COLO668 (cell line): Measurements from ENCODE around the gene TMTC1.
"Not testable (repeated sequence)": the region's sequence is repeated elsewhere in the genome, so short reads cannot be mapped to it uniquely, and the experiment has no call there.

Source experiments
- DNase-seq: peaks from one replicate; lab custom pipeline; 2025; ENCODE audit not compliant: unreplicated experiment; lab: John Stamatoyannopoulos, UW

TMTC1 gene

GRCh38 chr12:29783773-29784666 lies at the start of gene TMTC1:
TSS of gene TMTC1 (minus strand) at chr12:29783942. CDS start at chr12:29783751, 191 bp downstream.
- DNase-seq, result peak; percentile 69

GRCh38 chr12:29831173-29831572 lies 47.4 kb upstream of the TMTC1 start:
- DNase-seq, result no peak

GRCh38 chr12:29830391-29830790 lies 46.6 kb upstream of the TMTC1 start:
- no peak for DNase-seq

DNA sequence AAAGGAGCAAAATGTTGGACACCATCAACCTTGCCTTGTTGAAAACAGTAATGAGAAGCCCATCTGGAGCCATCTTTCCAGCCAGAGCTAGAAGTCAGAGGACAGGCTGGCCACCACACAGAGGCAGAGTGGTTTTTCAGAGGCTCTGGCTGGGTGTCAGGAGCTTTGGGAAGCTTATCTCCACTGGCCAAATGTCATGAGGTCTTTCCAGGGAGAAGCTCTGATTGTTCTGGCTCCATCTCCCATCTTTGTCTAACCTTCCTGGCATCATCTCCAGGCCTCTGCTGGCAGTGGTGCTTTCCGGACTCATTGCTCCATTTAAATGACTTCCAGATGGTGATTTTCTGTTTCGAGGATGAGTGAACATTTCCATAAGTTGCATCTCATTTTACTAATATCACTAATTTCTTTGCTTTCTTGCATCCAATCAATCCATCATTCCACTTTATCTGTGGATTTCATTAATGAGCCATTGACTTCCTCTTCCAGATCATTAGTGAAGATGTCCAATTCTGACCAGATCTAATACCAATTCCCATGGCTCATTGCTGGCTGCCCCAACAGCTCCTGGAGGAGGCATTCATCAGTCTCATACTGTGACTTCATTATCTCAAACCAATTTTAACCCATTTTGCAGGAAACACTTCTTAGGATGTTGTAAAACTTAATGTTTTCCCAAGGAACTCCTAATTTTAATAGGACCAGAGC lies 35.3 kb upstream of the TMTC1 start:
- DNase-seq, result no peak

- DNase-seq, result no peak
Observed at GRCh38 chr12:29816874-29817725, 33.4 kb upstream of the TMTC1 start.

- DNase-seq, result not testable (repeated sequence)
Observed at GRCh38 chr12:29809616-29810361, 26.0 kb upstream of the TMTC1 start.

- DNase-seq, result no peak
Observed at GRCh38 chr12:29807129-29807528, 23.4 kb upstream of the TMTC1 start.

GRCh38 chr12:29804019-29804418 lies 20.3 kb upstream of the TMTC1 start:
- no peak for DNase-seq

DNA sequence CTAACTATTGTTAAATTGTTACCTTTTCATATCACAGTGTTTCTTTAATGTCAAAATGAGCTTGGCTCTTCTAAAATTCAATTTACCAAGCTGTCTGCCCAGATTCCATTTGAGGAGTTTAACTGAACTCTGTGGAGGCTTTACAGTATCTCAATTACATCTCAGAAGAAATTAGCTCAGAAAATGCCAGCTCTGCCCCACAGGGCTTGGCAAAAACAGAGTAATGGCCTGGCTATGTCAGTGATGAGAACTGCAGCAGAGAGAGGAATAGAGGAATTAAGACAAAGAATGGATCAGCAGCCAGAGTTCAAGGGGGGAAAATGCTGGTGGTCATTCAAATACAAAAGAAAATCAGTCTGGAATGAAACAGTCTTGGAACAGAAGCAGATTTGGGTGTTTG lies 15.8 kb upstream of the TMTC1 start:
- DNase-seq, result no peak

- DNase-seq, result no peak
Observed at GRCh38 chr12:29797565-29798355, 14.0 kb upstream of the TMTC1 start.

DNA sequence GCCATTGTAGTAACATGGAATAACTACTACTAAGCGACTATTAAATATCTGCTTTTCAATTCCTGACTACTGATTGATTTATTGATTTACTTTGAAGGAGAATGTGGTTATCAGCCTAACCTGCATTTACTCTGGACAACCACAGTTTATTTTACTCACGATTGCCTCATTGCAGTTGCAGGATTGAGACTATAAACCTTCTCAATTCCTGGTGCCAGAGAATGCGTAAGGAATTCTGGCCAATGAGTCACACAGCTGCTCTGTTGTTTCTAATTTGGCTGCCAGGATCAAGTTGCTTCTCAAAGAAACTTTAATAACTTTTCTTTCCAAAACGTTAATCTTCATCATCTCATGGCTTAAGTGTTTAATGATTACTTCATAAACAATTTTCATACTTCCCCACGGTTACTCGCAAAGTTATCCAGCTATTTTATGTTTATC lies 13.1 kb upstream of the TMTC1 start:
- no peak for DNase-seq

DNA sequence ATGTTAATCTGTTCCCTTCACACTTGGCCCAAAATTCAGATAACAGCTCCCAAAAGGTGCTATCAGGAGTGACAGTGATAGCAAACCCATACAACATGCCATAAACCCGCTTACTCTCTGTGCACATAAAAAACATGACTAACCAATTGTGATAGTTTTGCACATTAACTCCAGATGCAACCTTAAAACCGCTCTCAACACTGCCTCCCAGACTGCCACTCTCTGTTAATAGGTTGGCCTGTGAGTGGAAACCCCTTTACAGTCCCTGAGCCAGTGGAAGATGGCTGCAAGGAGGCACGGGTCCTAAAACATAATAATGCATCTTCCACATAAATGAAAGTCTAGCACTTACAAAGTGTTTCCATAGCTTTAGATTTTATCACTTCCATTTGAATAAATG lies 12.0 kb upstream of the TMTC1 start:
- DNase-seq, result no peak

GRCh38 chr12:29794862-29795261 lies 11.1 kb upstream of the TMTC1 start:
- no peak for DNase-seq

- no peak for DNase-seq
Observed at GRCh38 chr12:29792853-29793252, 9.1 kb upstream of the TMTC1 start.

- no peak for DNase-seq
Observed at GRCh38 chr12:29792132-29792531, 8.4 kb upstream of the TMTC1 start.

DNA sequence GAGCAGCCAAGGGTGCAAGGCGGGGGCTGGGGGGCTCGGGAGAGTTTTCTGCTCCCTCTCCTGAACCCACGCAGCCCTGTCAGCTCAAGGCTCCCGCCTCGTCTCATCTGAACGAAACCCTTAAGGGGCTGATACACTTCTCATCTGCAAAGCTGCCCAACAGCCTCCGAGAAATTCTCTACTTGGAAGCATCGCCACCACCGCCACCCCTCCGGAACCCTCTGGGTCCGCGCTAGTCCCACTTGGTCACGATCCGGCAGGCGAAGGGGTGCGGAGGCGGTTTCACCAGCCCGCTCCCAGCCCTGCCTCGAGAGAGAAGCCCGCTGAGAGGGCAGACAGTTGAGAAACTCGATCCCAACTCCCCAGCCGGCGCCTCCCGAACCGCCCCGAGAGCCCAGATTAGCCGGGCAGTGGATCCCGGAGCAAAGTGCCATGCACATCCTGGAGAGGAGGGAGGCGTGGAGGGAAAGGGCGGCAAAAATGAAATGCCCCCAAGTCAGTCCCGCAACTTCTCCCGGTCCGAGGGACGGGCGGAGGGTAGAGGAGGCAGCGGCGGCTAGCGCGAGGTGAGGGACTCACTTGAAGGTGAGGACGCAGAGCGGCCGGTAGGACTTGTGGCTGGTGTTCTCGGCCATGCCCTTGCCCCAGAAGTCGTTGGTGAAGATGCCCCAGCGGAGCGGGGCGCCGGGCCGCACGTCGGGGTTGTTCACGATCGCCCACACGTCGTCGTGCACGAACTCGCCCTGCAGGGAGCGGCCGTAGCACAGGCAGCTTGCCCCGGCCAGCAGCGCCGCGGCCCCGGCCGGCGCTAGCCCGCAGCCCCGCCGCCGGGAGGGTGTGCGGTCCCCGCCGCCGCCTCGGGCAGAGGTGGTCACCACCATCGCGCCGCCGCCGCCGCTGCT lies 620 bp downstream of the TMTC1 start:
- peak; percentile 69 for DNase-seq

DNA sequence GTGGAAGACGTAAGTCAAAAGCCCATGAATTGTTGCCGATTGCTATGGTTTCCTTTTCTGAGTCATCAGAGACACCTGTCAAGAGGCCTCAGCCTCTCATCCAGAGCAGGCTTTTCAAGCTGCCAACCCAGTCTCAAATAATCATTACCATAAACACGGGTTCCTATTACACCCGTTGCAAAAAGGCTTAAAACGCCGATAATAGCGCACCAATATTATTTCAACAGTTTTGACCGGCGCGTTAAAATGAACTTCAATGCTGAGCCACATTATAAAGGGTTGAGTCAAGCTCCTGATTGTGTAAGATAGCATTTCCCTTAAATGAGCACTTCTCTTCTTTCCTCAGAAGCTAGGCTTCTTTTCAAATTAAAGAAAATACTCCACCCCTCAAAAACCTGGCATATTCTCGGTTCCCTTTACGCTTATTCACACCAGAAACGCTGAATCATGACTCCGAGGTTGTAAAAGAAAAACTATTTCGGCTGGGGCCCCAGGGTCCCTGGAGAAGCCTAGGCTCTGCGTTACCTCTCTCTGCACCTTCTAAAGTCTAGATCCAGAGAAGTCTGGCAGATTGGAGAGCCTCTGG lies 1.4 kb downstream of the TMTC1 start:
- peak; percentile 25 for DNase-seq

- DNase-seq, result no peak
Observed at GRCh38 chr12:29781705-29782266, 2.0 kb downstream of the TMTC1 start.
